Frontal cortex (tissue), 4 donors: ENCODE data around the gene TNRC18. TPM values are rescaled to one million over a fixed set of nuclear protein-coding genes. Genes with fewer than 3 reads are reported as not detected.
"Not testable (repeated sequence)": the region's sequence is repeated elsewhere in the genome, so short reads cannot be mapped to it uniquely, and the experiment has no call there.

Source experiments
- DNase-seq, 2 donors: peaks; one replicate each; pipeline ENCODE4 v3.0.0; 2012; ENCODE audit warnings: low spot score in 2 of 2
- FAIRE-seq: peaks from 2 replicates; lab custom pipeline; 2012; peaks lifted over from hg19 to GRCh38; lab: Jason Lieb, UNC
- total RNA-seq: library from RNA; depleted of rRNA; stranded (reverse); fragments of >200 nt; gene quantifications from one replicate; pipeline ENCODE4 v1.2.3, GENCODE V29; 2014
- donor health status: control.
- donor health status: control.
- donor health status: control.

TNRC18 gene
- total RNA-seq, 1 donor from 2014 or later = 40.8 TPM

DNA sequence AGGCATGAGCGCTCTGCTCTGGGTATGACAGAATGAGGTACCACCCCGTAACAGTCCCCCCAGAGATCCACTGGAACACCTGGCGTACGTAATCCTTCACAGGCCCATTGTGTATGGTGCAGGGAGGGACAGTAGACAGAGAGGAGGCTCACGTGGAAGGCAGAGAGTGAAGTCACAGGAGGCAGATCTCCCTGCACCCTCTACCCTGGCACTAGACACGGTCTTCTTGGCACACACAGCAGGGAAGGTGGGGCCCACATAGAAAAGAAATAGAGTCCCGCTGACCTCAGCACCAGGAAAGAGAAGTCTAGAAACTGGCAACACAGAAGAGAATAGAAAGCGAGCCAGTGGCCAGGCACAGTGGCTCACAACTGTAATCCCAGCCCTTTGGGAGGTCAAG, 89.0 kb downstream of the TNRC18 start:
- DNase-seq (no peak), FAIRE-seq (no peak)

DNA sequence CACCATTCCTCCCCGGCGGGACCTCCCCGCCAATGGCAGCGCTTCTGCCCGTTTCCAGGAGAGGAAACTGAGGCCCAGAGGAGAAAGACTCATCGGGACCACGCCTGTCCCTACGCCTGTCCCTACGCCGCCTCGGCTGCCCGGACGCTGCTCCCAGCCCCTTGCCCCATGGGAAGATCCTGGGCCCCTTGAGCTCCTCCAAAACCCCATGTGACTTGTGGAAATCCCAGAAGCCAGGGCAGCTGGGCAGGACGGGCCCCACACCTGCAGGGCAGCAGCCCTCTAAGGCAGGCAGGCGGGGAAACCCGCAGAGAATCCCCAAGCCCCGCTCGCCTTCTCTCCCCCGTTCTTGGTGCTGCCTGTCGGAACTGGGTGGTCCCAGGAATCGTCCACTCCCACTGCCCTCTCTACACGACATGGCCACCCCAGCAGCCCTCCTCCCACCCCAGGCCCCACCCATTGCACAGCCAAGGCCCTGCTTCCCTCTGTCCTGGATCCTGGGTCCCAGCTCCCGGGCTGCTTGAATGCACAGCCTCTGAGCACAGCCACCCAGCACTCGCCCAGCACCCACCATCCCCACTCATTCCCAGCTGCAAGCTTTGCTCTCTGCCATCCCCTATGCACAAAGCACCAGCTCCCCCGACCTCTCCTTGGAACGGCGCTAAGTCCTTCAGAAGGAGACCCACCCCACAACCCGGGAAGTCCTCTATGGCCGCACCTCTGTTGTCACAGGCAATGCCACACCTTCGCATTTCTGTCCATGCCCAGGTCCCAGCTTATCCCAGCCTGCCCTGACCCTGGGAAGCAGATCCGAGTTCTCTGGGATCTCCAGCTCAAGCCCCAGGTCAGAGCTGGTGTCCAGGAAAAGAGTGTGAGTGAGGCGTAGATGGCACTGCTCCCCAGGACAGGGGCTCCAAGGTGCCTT, 90.3 kb downstream of the TNRC18 start:
- no peak for DNase-seq
- FAIRE-seq = no peak

DNA sequence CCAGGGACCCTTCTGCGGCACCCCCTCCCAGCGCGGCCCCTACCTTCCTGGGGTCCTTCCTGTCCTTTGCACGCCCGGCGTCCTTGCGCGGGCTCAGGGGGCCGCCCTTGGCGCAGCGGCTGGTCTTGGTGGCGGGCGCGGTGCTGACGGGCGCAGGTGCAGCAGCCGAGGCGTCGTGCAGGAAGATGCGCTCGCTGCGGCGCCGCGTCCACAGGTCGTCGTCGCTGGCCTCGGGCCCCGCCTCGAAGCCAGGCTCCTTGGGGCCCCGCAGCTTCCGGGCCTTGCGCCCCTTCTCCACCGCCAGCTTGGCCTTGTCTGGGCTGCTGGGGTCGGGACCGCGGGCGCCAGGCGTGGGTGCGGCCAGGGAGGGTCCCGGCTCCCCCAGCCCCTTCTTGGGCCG, 91.1 kb downstream of the TNRC18 start:
- no peak for DNase-seq
- FAIRE-seq = no peak

DNA sequence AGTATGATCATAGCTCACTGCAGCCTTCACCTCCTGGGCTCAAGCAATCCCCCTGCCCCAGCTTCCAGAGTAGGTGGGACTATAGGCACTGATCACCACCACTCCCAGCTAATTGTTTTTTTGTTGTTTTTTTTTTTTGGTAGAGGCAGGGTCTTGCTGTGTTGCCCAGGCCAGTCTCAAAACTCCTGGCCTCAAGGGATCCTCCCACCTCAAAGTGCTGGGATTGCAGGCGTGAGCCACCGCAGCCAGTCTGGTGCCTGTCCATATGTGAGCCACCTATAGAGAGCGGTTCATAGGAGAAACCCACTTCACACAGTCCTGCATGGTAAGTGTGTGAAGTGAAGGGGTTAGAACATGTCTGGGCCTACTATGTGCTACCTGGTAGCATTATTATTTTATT, 93.3 kb downstream of the TNRC18 start:
- FAIRE-seq = no peak
- DNase-seq = no peak

DNA sequence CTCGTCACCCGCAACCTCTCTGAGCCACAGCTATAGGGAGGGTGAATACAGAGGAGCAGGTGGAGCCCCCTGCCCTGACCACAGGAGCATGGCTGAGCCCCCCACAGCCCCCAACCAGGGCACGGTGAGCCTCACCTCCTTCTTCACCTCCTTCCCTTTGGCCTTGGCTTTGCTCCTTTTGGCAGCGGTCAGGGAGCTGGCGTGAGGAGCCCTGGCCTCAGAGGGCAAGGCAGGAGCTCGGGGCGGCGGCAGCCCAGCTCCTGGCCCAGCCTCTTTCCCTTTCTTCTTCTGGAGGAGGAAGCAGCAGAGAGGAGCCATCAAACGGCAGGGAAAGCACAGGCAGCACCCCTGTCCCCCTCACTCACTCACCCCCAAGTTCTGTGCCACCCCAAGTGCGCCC, 98.7 kb downstream of the TNRC18 start:
- no peak for FAIRE-seq
- no peak for DNase-seq

GRCh38 chr7:5323800-5324781, 99.5 kb downstream of the TNRC18 start:
- not testable (repeated sequence) for FAIRE-seq, DNase-seq

- no peak for FAIRE-seq
- no peak for DNase-seq
These were observed 100.8 kb downstream of the TNRC18 start for GRCh38 chr7:5322621-5323410.

DNA sequence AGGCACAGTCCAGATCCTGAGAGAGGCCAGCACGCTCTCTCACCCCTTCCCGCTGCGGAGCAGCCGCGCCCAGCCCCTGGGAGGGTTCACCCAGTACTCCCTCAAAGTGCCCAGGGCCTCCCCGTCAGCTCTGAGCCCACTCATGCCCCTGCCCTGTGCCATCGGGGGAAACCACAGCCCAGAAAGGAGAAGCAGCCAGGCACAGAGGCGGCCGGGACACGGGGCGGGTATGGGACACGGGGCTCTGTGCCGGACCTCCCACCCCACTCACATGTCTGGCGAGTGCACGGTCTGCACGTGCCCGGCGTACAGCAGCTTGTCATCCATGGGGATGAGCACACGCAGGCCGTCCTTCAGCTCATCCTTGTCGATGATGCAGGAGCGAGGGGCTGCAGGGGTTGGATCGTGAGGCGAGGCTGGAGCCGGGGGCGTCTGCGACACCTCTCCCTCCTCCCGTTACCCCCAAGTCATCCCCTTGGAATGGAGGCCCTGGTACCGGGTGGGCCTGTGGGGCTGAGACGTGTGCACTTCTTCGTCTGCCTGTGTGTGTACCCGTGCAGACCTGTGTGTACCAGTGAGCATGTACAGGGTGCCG, 102.7 kb downstream of the TNRC18 start:
- no peak for DNase-seq
- FAIRE-seq = no peak

- FAIRE-seq (no peak), DNase-seq (no peak)
These were observed 103.2 kb downstream of the TNRC18 start for GRCh38 chr7:5320391-5320790.

DNA sequence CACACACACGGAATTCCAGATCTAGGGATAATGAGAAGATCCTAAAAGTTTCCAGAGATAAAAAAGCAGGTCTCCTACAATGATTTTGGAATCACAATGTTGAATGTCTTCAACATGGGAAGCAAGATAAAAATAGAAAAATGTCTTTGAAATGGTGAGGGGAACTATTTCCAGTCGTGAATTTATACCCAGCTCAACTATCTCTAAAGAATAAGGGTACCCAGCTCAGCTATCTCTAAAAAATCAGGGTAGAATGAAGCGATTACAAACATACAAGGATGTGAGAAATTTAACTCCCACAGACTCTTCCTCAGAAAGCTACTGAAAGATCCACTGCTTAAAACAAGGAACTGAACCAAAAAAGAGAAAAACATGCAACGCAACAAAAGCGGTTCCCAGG, 105.0 kb downstream of the TNRC18 start:
- not testable (repeated sequence) for DNase-seq, FAIRE-seq

GRCh38 chr7:5315761-5316160, 107.9 kb downstream of the TNRC18 start:
- FAIRE-seq (no peak), DNase-seq (no peak)

DNA sequence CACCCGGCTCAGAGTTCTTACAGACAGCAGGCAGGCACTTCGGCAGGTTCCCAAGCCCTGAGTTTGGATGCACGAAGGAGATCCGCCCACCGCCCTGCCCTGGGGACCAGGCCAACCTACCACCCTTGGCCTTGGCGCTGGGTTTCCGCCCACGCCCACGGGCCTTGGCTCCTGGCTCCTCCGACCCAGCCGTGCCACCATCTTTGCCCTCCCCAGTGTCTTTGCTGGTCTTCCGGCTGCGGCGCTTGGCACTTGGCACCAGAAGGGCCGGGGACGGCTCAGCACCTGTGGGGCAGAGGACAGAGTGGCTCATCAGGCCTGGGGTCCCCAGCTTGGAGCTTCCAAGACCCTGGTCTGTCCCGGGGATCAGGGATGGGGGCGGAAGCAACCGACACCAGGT, 108.8 kb downstream of the TNRC18 start:
- FAIRE-seq = no peak
- DNase-seq = no peak

- not testable (repeated sequence) for FAIRE-seq, DNase-seq
These were observed 110.4 kb downstream of the TNRC18 start for GRCh38 chr7:5313076-5313885.

DNA sequence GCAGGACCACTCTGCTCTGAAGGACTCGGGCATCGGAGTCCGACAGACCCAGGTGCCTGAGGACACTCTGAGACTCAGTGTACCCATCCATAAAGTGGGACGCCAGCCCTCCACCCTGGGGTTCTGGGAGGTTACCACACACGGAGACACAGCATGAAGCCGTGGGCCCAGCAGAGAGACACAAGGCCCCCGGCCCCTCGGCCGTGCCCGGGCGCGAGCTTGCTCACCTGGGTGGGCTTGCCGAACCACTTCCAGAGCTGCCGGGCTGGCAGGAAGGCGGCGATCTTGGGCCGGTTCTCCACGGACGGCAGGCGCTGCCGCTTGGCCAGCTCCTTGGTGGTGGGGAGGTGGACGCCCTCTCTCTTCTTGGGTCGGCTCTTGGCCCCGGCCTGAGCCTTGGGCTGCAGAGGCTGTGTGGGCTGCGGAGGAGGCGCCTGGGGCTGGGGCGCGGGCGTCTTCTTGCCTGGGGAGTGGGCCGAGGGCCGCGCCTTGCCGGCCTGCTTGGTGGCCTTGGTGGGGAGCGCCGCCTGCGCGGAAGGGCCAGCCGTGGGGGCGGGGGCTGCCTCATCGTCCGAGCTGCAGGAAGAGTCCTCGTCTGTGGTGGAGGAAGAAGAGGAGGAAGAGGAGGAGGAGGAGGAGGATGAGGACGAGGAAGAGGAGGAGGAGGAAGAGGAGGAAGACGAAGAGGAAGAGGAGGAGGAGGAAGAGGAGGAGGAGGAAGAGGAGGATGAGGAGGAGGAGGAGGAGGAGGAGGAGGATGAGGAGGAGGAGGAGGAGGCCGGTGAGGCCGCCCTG, 111.2 kb downstream of the TNRC18 start:
- not testable (repeated sequence) for DNase-seq, FAIRE-seq

DNA sequence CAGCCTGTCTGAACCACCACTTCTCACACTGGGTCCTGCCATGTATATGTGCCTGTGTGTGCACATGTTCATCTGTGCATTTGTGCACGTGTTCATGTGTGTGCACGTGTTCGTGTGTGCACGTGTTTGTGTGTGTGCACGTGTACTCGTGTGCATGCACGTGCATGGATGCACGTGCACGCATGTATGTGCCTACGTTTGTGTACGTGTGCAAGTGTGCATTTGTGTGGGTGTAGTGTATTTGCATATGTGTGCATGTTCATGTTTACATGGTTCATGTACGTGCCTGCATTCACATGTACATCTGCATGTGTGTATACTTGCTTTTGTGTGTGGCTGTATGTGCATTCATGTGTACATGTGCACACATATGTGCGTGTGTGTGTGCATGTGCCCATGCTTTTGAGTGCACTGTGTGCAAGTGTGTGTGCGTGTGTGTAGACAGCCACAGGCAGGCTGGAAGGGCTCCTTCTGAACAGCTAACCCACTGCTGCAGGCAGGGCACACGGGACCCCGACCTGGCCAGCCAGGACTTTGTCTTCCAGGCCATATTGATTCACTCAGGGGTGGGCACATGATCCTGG, 112.7 kb downstream of the TNRC18 start:
- FAIRE-seq (no peak), DNase-seq (no peak)

- FAIRE-seq = no peak
- DNase-seq = no peak
These were observed 114.5 kb downstream of the TNRC18 start for GRCh38 chr7:5309146-5309545.
